KMS-11 (cell line): ENCODE data around the gene AQR.

Experiments used
- H2AFZ ChIP-seq: fragments of 200-600 bp; sonication (generic); 2 replicates; pipeline ENCODE4 v1.6.1; 2016; ENCODE audit warnings: antibody characterized with exemption, mixed run types, low read depth
- H3K27ac ChIP-seq: fragments of 200-600 bp; sonication (generic); 2 replicates; pipeline ENCODE4 v1.6.1; 2016; ENCODE audit warnings: mild to moderate bottlenecking, mixed run types
- H3K27me3 ChIP-seq: fragments of 200-600 bp; sonication (generic); 2 replicates; pipeline ENCODE4 v1.6.1; 2017; ENCODE audit warnings: mild to moderate bottlenecking, low read depth, mixed run types, moderate library complexity; ENCODE audit not compliant: insufficient read depth
- H3K36me3 ChIP-seq: fragments of 200-600 bp; sonication (generic); 2 replicates; pipeline ENCODE4 v1.6.1; 2017; ENCODE audit warnings: mild to moderate bottlenecking, mixed run types; ENCODE audit not compliant: insufficient read depth
- H3K4me1 ChIP-seq: fragments of 200-600 bp; sonication (generic); 2 replicates; pipeline ENCODE4 v1.6.1; 2016; ENCODE audit warnings: mild to moderate bottlenecking, low read depth, mixed run types; ENCODE audit not compliant: poor library complexity, severe bottlenecking
- H3K4me2 ChIP-seq: fragments of 200-600 bp; sonication (generic); 2 replicates; pipeline ENCODE4 v1.7.0; 2016; ENCODE audit warnings: mild to moderate bottlenecking, mixed run types
- H3K4me3 ChIP-seq: fragments of 200-600 bp; sonication (generic); IDR thresholded peaks from 2 replicates; pipeline ENCODE4 v1.6.1; 2017; ENCODE audit warnings: low read depth, low read length, mixed read lengths; ENCODE audit not compliant: insufficient read depth
- H3K79me2 ChIP-seq: fragments of 200-600 bp; sonication (generic); 2 replicates; pipeline ENCODE4 v1.6.1; 2016; ENCODE audit warnings: low read depth, mixed run types; ENCODE audit not compliant: insufficient read depth
- H3K9ac ChIP-seq: fragments of 200-600 bp; sonication (generic); 2 replicates; pipeline ENCODE4 v1.6.1; 2016; ENCODE audit warnings: mild to moderate bottlenecking, mixed run types
- H4K20me1 ChIP-seq: fragments of 200-600 bp; sonication (generic); 2 replicates; pipeline ENCODE4 v1.6.1; 2016; ENCODE audit warnings: mild to moderate bottlenecking, mixed run types; ENCODE audit not compliant: insufficient read depth
- CTCF ChIP-seq: fragments of 200-600 bp; sonication (generic); conservative IDR thresholded peaks from 2 replicates; pipeline ENCODE4 v1.6.1; 2017; ENCODE audit warnings: low read depth, mild to moderate bottlenecking, antibody characterized with exemption, low read length, moderate library complexity, mixed read lengths

The AQR gene

GRCh38 chr15:34994925-34995324 lies 25.4 kb upstream of the AQR start:
- TF ChIP-seq CTCF = no peak
- no peak overlapping the region for H3K4me3 ChIP-seq
- H4K20me1 ChIP-seq = no peaks in the 10 kb centered on the region
- H3K9ac ChIP-seq = no peak overlapping the region
- no peaks in the 10 kb centered on the region for H3K79me2 ChIP-seq
- peak overlapping the region; percentile 87; the same call in 1 of the 2 replicates for H3K4me2 ChIP-seq
- H3K27me3 ChIP-seq = peaks cover 18% of the 10 kb centered on the region; the same call in 1 of the 2 replicates
- H2AFZ ChIP-seq = no peak overlapping the region
- no peak overlapping the region for H3K27ac ChIP-seq
- peaks cover 31% of the 10 kb centered on the region for H3K4me1 ChIP-seq
- H3K36me3 ChIP-seq = no peaks in the 10 kb centered on the region

- no peaks in the 10 kb centered on the region for H3K79me2 ChIP-seq
- H3K4me3 ChIP-seq = no peak overlapping the region
- H4K20me1 ChIP-seq = no peaks in the 10 kb centered on the region
- H3K36me3 ChIP-seq = no peaks in the 10 kb centered on the region
- peak overlapping the region; percentile 16; the same call in 1 of the 2 replicates for H3K27ac ChIP-seq
- TF ChIP-seq CTCF = no peak
- no peak overlapping the region for H2AFZ ChIP-seq
- no peak overlapping the region for H3K9ac ChIP-seq
- peaks cover 18% of the 10 kb centered on the region; the same call in 1 of the 2 replicates for H3K27me3 ChIP-seq
- peaks cover 36% of the 10 kb centered on the region for H3K4me1 ChIP-seq
- H3K4me2 ChIP-seq = peak overlapping the region; percentile 87
These were observed 24.3 kb upstream of the AQR start for GRCh38 chr15:34993877-34994276.

- Histone ChIP-seq H3K4me2 (peak overlapping the region; percentile 87), H3K4me3 (no peak overlapping the region), H4K20me1 (no peaks in the 10 kb centered on the region), H3K27ac (peak overlapping the region; percentile 16; the same call in 1 of the 2 replicates), H2AFZ (no peak overlapping the region), H3K36me3 (no peaks in the 10 kb centered on the region), H3K27me3 (peaks cover 18% of the 10 kb centered on the region; the same call in 1 of the 2 replicates), H3K79me2 (no peaks in the 10 kb centered on the region), H3K9ac (no peak overlapping the region), H3K4me1 (peaks cover 38% of the 10 kb centered on the region)
- TF ChIP-seq CTCF = no peak
These were observed 23.9 kb upstream of the AQR start for GRCh38 chr15:34993412-34993811.

GRCh38 chr15:34988027-34988902 lies 18.7 kb upstream of the AQR start, which contains the start of gene ZNF770:
ZNF770 (minus strand) TSS chr15:34988287; CDS start chr15:34983434, 4,853 bp downstream.
- Histone ChIP-seq H4K20me1 (no peaks in the 10 kb centered on the region), H3K9ac (peak within 1 kb of the TSS; percentile 91), H3K36me3 (no peaks in the 10 kb centered on the region), H3K79me2 (peaks cover 42% of the 10 kb centered on the region), H3K27me3 (peaks cover 9% of the 10 kb centered on the region; the same call in 1 of the 2 replicates), H2AFZ (peak within 1 kb of the TSS; percentile 92), H3K4me1 (peaks cover 37% of the 10 kb centered on the region), H3K4me2 (peak within 1 kb of the TSS; percentile 91), H3K27ac (peak within 1 kb of the TSS; percentile 82), H3K4me3 (no peak within 1 kb of the TSS)
- TF ChIP-seq CTCF = no peak
